Measurements from ENCODE around the gene CPSF2.
A peak's percentile ranks its signal among the peaks of the same experiment; 100 is the strongest.

Gene CPSF2

DNA sequence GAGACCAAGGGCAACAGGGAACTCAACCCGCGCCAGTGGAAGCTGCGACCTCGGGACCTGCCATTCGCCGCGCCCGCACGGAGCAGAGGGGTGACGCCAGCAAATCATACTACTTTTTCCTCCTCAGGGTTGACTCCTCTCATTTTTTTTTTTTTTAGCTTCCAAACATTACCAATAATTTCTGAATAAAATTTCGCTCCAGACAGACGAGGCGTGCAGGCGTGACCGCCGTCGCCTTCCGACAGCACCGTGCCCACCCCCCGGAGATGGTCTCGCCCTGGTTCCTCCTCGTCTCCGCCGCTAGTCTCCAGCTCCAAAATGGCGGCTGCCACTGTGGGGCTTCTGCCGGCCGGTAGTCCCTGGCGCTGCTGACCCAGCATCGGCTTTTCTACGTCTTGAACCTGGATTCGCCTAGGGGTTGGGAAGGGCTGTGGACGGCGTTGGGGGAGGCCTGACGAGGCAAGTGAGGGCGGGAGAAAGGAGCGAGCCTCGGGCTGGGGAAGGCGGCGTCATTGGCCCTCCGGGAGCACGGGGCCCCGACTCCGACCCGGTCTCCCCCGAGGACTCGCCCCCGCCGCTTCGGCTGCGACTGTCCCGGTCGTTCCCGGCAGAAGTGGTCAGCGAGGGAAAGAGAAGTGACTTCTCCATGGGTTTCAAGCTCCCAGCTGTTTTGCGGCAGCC is at the start of gene CPSF2, which contains the start of gene NDUFB1:
CPSF2 (plus strand) TSS at position 300 of the 681 bp plus-strand sequence. CDS start 9,016 bp downstream, outside the sequence.
NDUFB1 (minus strand) TSS at position 37 of the 681 bp plus-strand sequence. CDS start 4,069 bp downstream, outside the sequence.
- peak; percentile 79 for DNase-seq (ENCODE audit: low spot score)

DNA sequence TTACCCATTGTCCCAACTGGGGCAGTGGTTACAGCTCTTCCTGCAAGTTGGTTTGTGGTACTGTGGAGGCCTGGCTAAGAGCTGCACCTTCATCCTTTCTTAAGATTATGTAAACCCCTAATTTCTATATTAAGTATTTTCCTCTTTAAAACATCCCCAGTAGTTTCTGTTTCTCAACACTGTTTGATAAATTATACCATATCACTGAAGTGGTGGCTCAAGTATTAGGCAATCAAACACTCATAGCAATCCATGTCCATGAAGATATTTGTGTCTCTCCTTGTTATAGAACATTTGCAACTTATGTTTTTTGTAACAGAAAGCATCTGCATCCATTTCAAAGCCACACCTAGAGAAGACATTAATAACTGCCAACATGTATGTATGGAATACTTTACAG is 47.2 kb upstream of the CPSF2 start:
- DNase-seq (ENCODE audit: low spot score), result no peak

DNA sequence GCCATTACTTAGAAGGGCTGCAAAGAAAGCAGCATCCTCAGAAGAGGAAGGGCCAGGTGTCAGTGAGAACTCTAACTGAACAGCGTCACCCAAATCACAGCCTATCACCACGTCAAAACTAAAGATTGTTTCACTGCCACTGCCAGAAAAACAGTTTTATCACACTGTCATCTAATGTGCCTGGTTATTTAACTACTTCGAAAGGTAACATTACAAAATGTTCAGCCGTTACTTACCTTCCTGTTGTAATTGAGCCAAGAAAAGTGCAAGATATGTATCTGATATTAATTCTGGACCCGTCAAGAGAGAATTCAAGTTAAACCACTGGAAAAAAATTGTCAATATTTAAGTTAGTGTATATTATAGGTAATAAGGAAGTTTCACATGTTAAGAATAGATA is 33.3 kb upstream of the CPSF2 start:
- no peak for DNase-seq (ENCODE audit: low spot score)

DNA sequence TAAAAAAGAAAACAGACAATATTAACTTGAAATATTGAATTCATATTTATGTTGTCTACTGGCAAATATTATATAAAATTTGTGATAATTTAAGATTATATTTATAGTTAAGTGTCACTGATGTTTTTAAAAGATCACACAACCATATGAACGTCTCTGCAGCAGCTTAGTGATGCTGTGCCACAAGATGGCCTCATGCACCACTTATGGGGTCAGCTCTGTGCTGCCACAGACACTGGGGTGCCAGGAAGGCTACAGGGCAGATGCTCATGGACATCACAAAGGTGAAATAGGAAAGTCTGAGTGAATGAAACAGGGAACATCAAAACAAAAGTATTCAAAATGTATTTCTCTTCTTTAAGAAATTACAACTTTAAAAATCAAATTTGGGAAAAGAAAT is 28.4 kb upstream of the CPSF2 start:
- peak; percentile 24 for DNase-seq (ENCODE audit: low spot score)

DNA sequence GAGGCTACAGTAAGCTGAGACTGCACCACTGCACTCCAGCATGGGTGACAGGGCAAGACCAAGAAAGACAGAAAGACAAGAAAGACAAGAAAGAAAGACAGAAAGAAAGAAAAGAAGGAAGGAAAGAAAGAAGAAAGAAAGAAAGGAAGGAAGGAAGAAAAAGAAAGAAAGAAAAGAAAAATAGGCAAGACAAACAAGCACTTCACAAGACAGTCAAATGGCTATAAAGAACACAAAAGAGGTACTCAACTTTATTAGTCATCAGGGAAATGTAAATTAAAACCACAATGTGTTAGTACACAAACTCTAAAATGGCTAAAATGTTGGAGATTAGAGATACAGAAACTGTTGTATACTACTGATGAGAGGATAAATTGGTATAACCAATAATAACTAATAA is 22.0 kb upstream of the CPSF2 start:
- no peak for DNase-seq (ENCODE audit: low spot score)

DNA sequence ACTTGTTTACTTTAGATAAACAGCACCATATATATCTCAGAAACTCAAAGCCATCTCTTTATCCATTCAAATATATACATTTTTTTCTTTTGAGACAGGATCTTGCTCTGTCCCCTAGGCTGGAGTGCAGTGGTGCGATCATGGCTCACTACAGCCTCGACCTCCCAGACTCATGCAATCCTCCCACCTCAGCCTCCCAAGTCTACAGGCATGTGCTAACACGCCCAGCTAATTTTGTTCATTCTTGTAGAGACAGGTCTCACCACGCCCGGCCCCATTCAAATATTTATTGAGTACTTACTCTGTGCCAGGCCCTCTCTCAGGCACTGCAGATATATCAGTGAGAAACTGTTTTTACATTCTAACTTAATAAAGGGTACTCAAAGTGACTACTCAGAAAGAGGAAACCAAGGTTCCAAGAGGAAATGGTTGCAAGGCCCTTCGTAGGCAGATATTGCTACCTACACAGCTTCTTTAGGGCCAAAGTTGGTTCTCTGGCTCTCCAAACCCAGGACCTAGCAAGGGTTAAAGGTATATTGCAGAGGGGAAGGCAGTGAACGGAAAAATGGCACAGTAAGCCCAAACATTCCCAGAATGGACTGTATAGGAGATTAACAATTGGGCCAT is 18.3 kb upstream of the CPSF2 start:
- DNase-seq (ENCODE audit: low spot score), result no peak

DNA sequence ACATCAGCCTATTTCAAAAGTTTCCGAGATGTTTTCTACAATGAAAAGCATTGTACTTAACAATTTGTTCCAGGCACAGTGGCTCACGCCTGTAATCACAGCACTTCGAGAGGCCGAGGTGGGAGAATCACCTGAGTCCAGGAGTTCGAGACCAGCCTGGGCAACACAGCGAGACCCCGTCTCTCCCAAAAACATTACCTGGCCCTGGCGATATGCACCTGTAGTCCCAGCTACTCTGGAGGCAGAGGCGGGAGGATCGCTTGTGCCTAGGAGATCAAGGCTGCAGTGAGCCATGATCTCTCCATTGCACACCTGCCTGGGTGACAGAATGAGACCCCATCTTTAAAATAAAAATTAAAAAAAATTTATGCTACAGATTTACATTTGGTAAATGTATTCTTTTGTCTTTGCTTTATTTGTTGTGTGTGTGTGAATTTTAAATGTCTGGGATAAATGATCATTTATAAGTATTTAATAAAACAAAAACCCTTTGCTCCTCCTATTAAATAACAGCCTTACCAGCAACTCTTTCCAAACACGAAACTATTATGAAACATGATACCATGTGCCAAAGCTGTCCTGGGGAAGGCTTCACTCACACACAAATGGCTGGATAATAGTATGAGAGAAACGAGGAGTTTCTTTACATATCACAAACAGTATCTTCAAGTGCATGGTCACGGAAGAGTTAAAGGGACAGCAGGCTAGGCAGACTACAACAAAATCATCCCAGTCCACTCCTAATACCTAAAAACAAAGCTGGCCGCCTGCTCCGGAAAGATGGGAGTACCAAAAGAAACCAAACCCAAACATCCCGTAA is 16.5 kb upstream of the CPSF2 start:
- DNase-seq (ENCODE audit: low spot score), result no peak

DNA sequence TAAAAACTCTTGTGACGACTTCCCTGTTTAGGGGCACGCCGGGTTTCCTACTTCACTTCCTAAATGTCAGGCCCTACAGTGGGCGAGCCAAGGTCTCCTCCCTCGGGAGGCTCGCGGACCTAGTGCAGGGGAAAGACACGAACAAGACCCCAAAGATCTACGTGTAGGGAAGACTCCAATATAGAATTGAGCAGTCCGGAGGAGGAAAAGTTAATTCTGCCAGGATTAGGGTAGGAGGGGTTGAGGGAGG is 16.0 kb upstream of the CPSF2 start:
- DNase-seq (ENCODE audit: low spot score), result peak; percentile 72

DNA sequence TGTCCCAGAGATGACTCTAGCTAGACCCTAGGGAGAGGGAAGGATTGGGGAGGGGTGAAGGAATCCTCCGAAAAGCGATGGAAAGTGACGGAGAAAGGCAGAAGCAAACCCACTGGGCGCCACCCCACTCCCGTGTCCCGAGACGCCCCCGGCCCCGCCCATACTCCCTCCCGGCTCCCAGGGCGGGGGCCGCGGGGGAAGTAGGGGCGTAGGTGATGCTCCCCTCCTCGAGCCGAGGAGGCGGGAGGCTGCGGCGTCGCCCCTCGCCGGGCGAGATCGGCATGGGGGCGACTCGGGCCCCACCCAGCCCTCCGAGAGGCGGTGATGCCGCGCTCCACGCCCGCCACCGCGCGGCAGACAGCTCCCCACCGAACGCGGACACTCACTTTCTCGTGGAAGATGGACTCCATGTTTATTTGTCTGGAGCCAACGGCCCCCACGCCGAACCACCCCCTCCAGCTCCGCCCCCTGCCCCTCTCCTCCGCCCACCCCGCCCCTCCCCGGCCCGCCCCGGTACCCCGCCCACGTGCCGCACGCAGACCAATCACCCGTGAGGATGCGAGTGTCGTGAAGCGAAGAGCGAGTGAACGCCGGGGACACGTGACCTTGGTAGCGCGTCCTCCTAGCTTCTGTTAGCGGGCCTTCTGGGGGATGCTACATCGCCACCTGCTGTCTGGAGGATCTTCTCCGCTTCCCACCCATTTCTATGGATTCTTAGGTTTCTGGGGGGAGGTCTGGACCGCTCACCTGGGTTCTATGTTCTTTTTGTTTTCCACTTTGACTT is 15.4 kb upstream of the CPSF2 start, which contains the start of gene ATXN3:
ATXN3 (minus strand) TSS at position 440 of the 784 bp plus-strand sequence; CDS start at position 410, 30 bp downstream.
- peak; percentile 99 for DNase-seq (ENCODE audit: low spot score)

DNA sequence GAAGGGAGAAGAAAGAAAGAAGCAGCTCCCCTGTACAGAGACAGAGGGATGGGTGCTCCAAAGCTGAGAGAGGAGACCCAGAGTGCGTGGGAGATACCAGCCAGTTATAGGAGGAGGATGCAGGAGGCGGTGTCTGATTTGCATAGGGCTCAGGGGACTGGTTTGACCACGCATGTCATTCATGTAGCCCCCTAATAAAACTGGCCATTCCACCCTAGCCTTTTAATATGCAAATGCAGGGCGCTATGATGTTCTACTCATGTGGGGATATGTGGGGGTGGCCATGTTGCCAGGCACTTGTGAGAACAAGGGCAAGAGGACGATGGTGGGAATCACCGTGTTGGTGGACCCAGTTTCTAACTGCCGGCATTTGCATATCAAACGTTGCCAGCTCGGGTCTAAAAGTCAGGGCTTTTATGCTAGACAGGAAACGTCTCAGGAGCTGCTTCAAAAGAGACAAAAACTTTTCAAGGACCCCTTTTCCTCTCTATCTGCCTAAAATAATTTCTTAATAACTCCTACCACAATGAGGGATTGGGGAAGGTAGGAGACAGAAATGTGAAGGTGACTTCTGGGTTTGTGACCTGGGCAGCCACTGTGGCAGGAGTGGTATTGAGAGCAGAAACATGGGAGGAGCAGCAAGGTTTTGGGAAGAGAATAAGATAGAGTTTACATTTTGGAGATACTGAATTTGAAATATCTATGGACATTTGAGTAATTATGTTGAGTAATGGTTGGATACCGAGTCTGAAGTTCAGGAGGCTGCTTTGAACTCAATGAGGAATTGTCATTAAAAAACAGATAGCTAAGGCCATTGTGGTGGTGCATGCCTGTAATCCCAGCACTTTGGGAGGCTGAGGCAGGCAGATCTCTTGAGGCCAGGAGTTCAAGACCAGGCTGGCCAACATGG is 13.2 kb upstream of the CPSF2 start:
- no peak for DNase-seq (ENCODE audit: low spot score)

DNA sequence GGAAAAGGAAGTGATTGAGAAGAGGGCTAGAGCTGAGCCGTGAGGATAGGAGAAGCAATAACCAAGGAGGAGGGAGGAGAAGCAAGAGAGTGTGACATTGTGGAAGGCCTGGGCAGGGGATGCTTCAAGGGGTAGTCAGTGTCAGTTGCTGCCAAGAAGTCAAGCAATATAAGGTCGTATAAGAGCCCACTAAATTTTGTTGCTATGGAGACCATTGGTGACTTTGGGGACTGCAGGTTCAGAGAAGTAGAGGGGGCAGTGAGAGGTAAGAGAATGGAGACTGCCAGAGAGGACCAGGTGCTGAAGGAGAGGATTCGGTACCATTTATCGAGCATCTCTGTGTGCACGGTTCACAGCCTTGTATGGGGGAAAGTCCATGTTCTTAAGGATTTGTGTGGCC is 12.3 kb upstream of the CPSF2 start:
- DNase-seq (ENCODE audit: low spot score), result no peak

DNA sequence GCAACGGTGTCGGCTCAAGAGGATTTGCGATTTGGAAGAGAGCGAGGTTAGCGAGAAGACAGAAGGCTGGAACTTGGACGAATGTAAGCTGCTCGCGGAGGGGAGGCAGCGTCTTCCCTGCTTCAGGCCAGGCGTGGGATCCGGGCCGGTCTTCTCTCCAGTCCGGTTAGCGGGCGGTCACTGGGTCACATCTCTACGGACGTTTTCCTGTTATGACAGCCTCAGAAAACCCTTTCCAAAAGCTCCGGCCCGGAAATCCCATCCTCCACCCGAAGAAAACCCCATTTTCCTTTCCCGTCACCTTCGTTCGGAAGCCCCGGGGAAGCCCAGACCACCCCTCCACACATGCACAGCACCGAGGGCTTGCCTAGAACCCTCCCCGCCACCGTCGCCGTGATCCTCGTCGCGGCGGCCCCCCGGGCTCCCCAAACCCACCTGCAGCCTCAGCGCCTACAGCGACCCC is 531 bp upstream of the CPSF2 start:
- peak; percentile 22 for DNase-seq (ENCODE audit: low spot score)

DNA sequence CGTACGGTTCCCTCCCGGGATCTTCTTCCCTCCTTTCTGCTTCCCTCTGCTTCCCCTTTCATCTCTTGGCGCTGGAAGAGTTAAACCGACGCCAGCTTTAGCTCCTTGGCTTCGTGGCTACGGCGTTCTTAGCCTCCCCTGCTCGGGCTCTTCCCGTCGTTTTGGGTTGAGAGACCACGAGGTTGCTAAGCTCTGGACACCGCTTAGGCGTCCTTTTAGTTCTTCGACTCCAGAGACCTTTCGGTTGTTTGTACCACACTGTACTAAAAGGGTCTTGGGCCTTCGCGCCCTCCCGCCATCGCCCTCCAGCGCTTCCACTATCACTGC is 545 bp downstream of the CPSF2 start:
- DNase-seq (ENCODE audit: low spot score), result peak; percentile 28

DNA sequence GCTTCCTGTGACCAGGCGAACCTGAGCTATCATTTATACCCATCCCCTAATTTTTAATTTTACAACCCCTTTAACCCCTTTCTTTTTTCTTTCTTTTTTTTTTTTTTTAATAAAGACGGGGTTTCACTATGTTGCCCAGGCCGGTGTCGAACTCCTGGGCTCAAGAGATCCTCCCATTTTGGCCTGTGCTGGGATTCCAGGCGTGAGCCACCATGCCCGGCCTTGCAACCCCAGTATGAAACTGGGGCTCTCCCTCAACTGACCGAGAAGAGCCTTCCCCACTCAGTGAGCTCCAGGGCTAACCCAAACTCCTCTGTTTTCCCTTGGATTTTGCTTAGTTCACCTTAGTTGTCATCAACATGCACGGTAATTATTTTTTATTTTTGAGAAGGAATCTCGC is 992 bp downstream of the CPSF2 start:
- DNase-seq (ENCODE audit: low spot score), result peak; percentile 22

DNA sequence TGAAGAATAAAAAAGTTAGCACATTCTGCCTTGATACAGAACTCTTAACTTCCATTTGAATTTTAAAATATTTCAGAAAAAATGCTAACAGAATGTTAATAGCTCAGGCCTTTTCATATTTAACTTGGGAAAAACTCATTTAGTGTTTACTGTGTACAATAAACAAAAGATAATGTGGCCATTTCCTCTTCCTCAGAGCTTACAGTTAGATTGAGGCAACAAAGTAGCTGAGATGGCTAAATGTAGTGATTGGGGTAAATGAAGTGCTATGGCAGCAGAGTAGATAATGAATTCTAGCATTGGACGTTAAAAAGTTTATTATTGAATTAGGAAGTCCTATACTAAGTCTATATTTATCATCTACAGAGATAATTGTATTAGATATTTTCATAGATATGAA is 12.7 kb downstream of the CPSF2 start:
- DNase-seq (ENCODE audit: low spot score), result no peak

DNA sequence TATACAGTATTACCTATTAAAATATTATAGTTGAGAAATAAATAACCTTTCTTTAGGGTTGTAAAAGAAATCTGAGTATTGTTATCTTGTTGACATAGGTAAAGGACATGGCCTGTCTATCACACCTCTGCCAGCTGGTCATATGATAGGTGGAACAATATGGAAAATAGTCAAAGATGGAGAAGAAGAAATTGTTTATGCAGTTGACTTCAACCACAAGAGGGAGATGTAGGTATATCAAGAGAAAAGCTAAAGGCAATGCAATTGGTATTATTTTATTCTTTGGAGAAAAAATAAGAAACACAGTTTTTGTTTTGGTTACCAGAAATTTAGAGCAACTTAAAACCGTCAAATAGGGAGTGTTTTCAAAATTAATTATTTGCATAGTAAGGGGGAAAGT is 13.5 kb downstream of the CPSF2 start:
- DNase-seq (ENCODE audit: low spot score), result peak; percentile 57

DNA sequence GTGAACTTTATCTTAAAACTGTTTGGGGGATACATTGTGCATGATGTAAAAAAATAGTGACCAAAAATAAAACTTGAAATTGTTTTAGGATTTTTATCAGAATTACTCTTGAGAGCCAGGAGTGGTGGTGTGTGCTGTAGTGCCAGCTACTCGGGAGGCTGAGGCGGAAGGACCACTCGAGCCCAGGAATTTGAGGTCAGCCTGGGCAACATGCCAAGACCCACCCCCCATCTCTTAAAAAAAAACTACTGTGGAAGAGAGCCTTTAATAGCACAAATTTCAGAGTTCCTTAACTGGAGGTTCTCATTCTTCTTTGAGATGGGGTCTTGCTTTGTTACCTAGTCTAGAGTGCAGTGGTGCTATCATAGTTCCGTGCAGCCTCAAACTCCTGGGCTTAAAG is 21.5 kb downstream of the CPSF2 start:
- no peak for DNase-seq (ENCODE audit: low spot score)

DNA sequence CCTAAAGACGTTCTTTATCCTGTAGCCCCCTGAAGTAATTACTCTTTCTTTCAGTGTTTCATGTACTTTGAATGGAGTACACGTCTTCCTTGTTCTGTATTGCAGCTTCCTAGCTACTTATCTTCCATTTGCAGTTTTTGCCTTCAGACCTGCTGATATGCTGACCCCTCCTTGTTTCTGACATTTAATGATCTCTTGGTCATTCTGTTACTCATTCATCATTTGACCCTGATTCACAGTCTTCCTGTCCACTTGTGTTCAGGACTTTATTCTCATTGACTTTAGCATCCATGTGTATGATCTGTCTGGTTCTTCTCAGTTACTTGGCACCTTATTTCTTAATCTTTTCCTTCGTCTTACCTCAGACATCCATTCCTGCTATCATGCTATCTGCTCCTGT is 22.2 kb downstream of the CPSF2 start:
- peak; percentile 34 for DNase-seq (ENCODE audit: low spot score)

DNA sequence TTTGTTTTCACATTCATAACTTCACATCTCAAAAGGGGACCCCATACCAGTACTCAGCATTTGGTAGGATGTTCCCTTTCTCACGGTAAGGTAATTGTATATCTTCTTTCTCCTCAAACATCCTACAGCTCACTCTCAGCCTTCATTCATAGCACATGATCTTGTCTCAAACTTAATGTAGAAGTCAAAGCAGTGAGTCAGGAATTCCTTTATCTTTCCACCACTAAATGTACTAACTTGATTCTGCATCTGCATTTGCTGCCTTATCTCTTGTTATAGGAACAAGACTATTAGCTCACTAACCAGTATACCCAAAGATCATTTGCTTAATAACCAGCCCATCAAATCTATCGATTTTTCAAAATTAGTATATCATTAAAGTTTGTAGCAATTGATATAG is 22.9 kb downstream of the CPSF2 start:
- no peak for DNase-seq (ENCODE audit: low spot score)

DNA sequence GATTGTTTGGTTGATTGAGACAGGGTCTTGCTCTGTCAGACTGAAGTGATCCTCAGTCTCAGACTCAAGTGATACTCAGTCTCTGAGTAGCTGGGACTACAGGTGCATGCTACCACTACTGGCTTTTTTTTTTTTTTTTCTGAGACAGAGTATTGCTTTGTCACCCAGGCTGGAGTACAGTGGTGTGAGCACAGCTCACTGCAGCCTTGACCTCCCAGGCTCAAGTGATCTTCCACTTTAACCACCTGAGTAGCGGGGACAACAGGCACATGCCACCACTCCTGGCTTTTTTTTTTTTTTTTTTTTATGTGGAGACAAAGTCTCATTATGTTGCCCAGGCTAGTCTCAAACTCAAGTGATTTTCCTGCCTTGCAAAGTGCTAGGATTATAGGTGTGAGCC is 31.8 kb downstream of the CPSF2 start:
- no peak for DNase-seq (ENCODE audit: low spot score)

DNA sequence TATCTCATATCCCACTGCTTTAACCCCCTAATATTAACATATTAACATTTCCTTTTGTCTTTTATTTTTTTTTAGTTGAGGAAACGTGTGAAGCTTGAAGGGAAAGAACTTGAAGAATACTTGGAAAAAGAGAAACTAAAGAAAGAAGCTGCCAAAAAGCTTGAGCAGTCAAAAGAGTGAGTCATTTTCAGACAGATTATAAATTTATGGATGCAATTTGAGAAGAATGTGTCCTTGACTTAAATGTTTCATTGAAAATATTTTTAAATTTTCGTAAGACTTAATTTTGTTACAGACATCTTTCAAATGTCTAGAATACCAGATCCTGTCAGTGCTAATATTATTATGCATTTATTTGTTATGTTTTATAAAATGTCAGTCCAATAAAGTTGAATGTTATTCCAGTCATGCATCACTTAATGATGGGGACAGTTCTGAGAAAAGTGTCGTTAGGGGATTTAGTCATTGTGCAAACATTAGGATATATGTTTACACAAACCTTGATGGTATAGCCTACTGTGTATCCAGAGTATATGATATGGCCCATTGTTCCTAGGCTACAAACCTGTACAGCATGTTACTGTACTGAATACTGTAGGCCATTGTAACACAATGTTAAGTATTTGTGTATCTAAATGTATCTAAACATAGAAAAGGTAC is 32.6 kb downstream of the CPSF2 start:
- peak; percentile 5 for DNase-seq (ENCODE audit: low spot score)
